Measurements from ENCODE around the gene ASTN2.

ASTN2 gene

DNA sequence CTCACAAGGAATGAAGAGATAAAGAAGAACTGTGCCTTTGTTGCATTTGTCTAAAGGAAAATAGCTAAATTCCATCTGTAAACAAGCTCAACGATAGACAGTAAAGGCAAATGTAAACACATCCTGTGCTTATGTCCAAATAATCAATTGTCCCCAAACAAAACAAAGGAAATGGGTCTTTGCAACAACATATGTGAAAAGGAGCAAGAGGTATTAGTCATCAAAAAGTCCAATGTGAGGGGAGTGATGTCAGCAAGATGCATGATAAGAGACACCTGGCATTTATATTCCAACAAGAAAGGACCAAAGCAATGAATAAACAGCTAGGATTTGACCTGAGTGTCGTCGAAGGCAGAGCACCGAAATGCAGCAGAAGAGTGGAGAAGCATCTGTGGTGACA is 209.1 kb downstream of the ASTN2 start:
- ChIA-PET CTCF (no interaction called here), POLR2A (no interaction called here)
- TF ChIP-seq, protein P1, sequence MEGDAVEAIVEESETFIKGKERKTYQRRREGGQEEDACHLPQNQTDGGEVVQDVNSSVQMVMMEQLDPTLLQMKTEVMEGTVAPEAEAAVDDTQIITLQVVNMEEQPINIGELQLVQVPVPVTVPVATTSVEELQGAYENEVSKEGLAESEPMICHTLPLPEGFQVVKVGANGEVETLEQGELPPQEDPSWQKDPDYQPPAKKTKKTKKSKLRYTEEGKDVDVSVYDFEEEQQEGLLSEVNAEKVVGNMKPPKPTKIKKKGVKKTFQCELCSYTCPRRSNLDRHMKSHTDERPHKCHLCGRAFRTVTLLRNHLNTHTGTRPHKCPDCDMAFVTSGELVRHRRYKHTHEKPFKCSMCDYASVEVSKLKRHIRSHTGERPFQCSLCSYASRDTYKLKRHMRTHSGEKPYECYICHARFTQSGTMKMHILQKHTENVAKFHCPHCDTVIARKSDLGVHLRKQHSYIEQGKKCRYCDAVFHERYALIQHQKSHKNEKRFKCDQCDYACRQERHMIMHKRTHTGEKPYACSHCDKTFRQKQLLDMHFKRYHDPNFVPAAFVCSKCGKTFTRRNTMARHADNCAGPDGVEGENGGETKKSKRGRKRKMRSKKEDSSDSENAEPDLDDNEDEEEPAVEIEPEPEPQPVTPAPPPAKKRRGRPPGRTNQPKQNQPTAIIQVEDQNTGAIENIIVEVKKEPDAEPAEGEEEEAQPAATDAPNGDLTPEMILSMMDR (IDR thresholded peaks at IDR 0.05; ENCODE audit: control extremely low read depth, extremely low read depth, low read depth, missing control alignments), result no peak
- no peak for DNase-seq (ENCODE audit: extremely low spot score)

GRCh38 chr9:117204971-117205370 is 209.9 kb downstream of the ASTN2 start:
- POLR2A ChIA-PET, result no interaction called here
- CTCF ChIA-PET, result no interaction called here
- TF ChIP-seq, protein P1 (IDR thresholded peaks at IDR 0.05; ENCODE audit: control extremely low read depth, extremely low read depth, low read depth, missing control alignments), result no peak
- no peak for DNase-seq (ENCODE audit: extremely low spot score)

DNA sequence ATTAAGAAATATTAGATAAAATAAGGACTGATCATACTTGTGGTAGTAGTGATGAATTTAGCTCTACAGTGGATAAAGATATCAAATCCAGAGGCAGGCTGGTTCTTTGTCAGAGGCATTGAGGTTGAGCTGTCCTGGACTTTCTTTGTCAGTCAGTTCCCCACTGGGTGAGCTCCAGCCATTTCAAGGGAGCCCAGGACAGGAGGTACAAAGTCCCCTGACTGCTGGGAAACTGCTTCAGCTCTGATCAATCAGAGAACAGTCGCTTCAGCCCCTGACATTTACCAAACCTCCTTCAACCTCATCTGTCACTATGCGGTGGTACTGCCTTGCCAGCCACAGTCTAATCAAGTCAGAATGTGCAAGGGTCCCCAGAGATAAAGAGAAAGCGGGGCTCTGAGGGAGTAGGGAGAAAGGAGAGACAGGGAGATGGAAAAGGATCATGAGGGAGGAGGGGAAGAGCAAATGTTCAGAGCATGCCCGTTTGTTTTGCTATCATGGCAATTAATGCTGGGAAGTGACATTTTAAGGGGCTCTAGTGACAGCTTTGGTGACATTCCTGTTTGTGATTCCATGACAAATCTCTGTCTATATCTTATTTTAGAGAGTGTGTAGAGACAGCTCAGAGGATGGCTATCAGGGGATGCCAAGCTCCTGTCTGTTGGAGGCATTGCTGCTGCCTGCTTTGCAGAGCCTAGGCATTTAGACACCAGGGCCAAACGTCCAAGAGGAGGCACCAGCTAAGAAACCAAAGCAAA is 223.2 kb downstream of the ASTN2 start:
- ChIA-PET CTCF (interaction anchor here (0.9 to 1.3 kb wide), 2 partner anchors 11 kb away, joined by 3 to 4 read pairs; no protein-coding TSS in a partner anchor), POLR2A (no interaction called here)
- TF ChIP-seq, protein P1 (IDR thresholded peaks at IDR 0.05; ENCODE audit: control extremely low read depth, extremely low read depth, low read depth, missing control alignments), result no peak
- no peak for DNase-seq (ENCODE audit: extremely low spot score)

GRCh38 chr9:117189121-117189520 is 225.7 kb downstream of the ASTN2 start:
- CTCF ChIA-PET, result no interaction called here
- DNase-seq (ENCODE audit: extremely low spot score), result no peak
- POLR2A ChIA-PET, result no interaction called here
- TF ChIP-seq, protein P1 (IDR thresholded peaks at IDR 0.05; ENCODE audit: control extremely low read depth, extremely low read depth, low read depth, missing control alignments), result no peak

DNA sequence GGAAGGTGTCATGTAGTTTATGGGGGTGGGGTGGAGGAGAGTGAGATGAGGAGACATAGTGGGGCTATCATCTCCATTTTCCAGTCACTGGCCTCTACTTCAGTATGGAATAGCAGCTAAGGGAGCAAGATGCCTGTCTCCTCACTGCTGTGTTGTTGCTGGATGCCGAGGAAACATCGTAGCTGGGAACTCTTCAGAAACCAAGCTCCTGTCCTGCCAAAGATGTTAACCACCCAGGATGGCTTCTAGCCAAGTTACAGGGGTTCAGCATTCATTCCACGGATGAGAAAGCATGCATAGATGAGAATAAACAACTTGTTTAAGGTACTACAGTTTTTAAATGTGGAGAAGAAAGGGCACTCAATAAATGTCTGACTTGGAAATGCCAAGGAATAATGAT is 226.5 kb downstream of the ASTN2 start:
- POLR2A ChIA-PET, result no interaction called here
- TF ChIP-seq, protein P1 (IDR thresholded peaks at IDR 0.05; ENCODE audit: control extremely low read depth, extremely low read depth, low read depth, missing control alignments), result no peak

GRCh38 chr9:117187498-117187897 is 227.4 kb downstream of the ASTN2 start:
- DNase-seq (ENCODE audit: extremely low spot score), result no peak
- TF ChIP-seq, protein P1 (IDR thresholded peaks at IDR 0.05; ENCODE audit: control extremely low read depth, extremely low read depth, low read depth, missing control alignments), result no peak
- ChIA-PET POLR2A (no interaction called here), CTCF (no interaction called here)

More for the DNA sequence above, 226.5 kb downstream of the ASTN2 start:
- CTCF ChIA-PET, result no interaction called here
- DNase-seq (ENCODE audit: extremely low spot score), result no peak

Data from GM10248 (cell line).